Mononuclear cell (primary cell): ENCODE results near the gene SLC25A29. TPM values are rescaled to one million over a fixed set of nuclear protein-coding genes. Genes with fewer than 3 reads are reported as not detected.
"Not testable (repeated sequence)": the region's sequence is repeated elsewhere in the genome, so short reads cannot be mapped to it uniquely, and the experiment has no call there.

Source experiments
- H3K27me3 ChIP-seq: 2 replicates; pipeline ENCODE4 v1.6.0; 2011; ENCODE audit warnings: low read length, control low read depth; ENCODE audit not compliant: insufficient read depth
- H3K4me1 ChIP-seq: 2 replicates; pipeline ENCODE4 v1.5.1; 2011; ENCODE audit warnings: mild to moderate bottlenecking, low read length, control low read depth; ENCODE audit not compliant: insufficient read depth
- H3K4me3 ChIP-seq: 2 replicates; pipeline ENCODE4 v1.5.1; 2011; ENCODE audit warnings: mild to moderate bottlenecking, low read length, moderate library complexity
- H3K9me3 ChIP-seq: 2 replicates; pipeline ENCODE4 v1.5.1; 2011; ENCODE audit warnings: low read depth, mild to moderate bottlenecking, control low read depth, low read length
- total RNA-seq: library from RNA; depleted of rRNA; stranded (reverse); fragments of >200 nt; gene quantifications from one replicate; pipeline ENCODE4 v1.2.3, GENCODE V29; 2012

SLC25A29 gene
- total RNA-seq, 1 donor = 9.2 TPM

DNA sequence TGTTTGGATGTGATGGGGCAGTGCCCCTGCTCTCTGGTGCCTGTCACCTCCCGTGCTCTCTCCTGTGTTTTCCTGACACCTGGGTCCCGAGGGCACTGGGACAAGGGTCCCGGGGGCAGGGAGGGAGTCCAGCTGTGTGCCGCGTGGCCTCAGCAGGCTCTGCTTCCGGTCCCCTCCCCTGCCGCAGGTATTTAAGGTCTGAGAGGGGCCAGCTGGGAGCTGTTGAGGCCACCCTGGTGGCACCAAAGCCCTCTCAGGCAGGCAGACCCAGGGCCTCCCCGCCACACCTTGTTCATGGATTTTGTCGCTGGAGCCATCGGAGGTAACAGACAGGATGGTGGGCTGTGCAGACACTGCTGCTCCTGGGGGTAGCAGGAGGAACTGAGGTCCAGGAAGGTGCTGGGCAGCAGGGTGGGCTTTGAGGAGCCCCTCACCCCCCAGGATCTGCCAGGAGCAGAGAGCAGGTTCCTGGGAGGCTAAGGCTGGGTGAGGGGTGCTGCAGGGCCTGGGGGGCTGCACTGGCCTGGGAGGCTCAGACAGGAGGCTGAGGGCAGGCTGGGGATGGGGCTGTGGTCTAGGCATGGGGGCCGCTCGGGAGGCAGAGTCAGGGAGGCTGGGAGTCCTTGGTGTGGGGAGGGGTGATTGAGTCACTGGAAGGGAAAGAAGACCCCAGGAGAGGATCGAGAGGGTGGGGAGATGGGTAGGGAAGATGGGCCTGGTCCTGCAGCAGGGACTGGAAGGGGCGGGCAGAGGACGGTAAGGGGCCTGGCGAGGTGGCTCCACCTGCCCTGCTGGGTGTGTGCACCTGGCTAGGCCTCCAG lies 17.1 kb upstream of the SLC25A29 start, which contains the start of gene SLC25A47:
Gene SLC25A47 (plus strand): TSS at position 219 of the 821 bp plus-strand sequence. CDS start 76 bp downstream, at position 295.
- H3K4me3 ChIP-seq = no peak within 1 kb of the TSS
- no peaks in the 10 kb centered on the region for H3K9me3 ChIP-seq
- H3K27me3 ChIP-seq = no peaks in the 10 kb centered on the region
- H3K4me1 ChIP-seq = peaks cover 3% of the 10 kb centered on the region

DNA sequence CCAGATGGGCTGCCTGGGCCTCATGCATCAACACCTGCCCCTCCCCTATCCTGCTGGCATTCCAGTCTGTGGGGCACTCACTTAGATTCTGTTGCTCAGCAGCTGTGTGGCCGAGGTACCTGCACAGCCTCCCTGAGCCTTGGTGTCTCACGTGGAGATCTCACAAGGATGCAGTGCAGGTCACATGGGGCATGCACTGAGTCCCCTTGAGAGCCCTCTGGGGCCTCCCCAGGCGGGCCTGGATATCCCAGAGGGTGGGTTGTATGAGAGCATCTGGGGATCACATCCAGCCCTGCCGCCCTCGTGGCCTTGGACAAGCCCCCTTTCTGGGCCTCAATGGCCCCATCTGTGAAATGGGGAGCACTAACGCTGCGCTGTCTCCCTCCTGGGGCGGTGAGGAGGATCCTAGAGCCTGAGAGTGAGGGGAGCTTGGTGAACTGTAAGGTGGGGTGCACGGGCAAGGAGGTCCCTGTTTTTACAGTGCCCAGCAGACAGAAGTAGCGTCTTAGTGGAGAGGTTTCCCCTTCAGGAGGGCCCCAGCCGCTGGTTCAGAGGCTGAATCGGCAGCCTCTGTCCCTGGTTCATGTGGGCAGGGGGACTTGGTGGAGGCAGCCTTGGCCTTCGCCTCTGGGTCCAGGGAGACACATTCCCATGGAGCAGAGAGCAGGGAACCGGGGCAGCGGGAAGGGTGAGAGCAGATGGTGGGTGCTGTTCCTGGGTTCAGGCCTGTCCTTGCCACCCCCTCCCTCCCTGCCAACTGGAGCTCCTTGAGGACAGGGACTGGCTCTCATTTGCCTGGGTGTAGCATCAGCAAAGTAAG lies 16.1 kb upstream of the SLC25A29 start:
- Histone ChIP-seq H3K27me3 (no peaks in the 10 kb centered on the region), H3K4me1 (peaks cover 13% of the 10 kb centered on the region), H3K4me3 (no peak overlapping the region), H3K9me3 (no peaks in the 10 kb centered on the region)

DNA sequence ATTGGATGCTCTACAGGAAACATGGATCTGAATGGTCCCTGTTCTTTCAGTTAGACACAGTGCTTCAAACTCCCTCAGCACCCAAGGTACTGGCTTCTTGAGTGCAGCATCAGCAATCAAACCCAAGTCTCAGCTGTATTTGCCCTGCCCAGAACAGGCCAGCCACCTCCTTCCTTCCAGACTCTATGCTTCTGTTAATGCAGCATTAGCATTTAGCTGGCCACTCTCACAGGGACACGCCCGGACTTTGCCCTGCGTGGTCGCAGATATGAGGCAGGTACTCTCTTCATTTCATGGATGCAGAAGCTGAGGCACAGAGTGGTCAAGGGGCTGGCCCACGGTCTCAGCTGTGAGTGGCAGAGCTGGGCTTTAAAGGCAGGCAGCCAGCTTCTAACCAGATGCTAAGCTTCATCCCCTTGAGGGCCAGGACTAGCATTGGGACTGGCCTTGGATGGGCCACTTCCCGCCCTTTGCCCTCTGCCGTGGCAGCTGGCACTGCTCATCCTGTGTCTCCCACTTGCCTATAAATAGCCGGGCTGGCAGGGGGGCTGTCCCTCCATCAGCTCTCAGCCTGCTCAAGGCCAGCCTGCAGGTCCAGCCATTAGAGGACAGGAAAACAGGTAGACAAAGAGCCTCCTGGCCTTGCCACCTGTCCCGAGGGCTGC lies 15.4 kb upstream of the SLC25A29 start:
- H3K9me3 ChIP-seq = no peaks in the 10 kb centered on the region
- no peak overlapping the region for H3K4me3 ChIP-seq
- H3K4me1 ChIP-seq = peaks cover 13% of the 10 kb centered on the region
- no peaks in the 10 kb centered on the region for H3K27me3 ChIP-seq

DNA sequence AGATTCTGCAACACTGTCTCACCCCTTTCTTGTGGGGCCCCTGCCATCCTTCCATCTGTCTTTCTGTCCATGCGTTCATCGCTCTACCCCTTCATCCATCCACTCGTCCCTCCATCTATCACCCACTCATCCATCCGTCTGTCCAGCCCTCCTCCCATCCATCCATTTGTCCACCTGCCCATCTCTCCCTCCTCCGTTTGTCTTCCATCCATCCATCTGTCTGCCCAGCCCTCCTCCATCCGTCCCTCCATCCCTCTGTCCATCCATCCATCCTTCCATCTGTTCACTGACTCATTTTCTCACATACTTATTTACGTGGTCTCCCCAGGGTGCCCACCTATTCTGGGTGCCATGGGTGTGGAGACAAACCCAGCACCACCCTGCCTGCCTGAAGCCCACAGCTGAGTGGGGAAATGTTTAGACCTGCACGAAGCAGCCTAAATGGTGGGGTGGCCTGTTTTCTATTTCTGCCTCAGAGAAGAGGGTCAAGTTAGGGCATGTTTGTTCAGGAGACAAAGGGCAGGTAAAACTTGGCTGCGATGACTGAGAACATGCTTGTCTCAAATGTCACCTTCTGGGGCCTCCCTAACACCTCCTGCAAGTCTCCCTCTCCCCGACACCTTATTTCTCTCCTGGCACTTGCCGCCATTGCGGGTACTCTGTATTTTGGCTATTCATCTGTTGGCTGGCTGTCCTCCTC lies 14.1 kb upstream of the SLC25A29 start:
- Histone ChIP-seq H3K4me3 (no peak overlapping the region), H3K27me3 (no peaks in the 10 kb centered on the region), H3K9me3 (no peaks in the 10 kb centered on the region), H3K4me1 (peaks cover 13% of the 10 kb centered on the region)

DNA sequence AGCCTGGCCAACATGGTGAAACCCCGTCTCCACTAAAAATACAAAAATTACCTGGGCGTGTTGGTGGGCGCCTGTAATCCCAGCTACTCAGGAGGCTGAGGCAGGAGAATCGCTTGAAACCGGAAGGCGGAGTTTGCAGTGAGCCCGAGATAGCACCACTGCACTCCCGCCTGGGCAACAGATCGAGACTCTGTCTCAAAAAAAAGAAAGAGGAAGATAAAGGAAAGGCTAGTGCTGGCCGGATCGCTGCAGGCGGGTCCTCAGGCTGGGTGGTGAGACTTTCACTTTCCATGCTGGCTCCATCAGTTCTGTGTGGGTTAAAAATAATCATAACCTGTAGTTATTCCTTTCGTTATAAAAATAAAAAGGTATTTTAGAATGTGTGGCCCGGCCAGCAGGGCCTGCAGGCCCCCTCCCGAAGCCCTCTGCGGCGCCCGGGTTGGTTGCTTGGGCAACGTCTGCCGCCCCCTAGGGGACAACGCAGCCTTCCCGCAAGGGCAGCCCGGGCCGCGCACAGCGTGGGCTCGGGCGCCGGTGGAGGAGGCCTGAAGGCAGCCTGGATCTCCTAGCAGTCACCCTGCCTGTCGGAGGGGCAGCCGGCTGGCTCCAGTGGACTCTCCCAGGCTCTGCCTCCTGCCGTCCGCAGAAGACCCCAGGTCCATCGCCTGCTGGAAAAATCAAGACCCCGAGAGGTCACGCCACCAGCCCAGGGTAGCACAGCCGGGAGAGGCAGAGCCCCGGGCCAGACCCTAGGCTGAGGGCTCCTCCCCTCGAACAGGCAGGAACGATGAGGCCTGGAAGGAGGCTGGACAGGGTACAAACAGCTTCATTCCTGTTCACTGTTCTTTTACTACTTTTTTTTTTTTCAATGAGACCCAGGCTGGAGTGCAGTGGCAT lies 11.9 kb upstream of the SLC25A29 start:
- Histone ChIP-seq H3K4me3 (peak overlapping the region; percentile 43), H3K27me3 (no peaks in the 10 kb centered on the region), H3K9me3 (no peaks in the 10 kb centered on the region), H3K4me1 (peaks cover 13% of the 10 kb centered on the region)

DNA sequence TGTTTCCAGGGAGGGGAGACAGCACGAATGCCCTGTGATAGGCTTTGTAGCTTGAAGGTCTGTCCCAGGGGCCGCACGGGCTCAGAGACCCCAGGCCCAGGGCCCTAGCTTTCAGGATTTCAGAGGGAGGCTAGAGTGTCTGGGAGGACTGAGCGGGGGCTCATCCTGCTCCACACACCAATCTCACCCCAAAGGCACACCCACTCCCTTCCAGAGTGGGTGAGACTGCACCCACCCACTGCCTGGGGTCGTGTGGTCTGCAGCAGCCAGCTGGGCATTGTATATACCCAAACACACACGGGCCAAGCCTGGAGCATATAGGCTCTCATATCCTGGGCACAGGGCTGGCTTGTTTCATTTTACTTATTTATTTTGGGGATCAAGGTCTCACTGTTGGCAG lies 11.1 kb upstream of the SLC25A29 start:
- no peak overlapping the region for H3K4me3 ChIP-seq
- peaks cover 20% of the 10 kb centered on the region for H3K4me1 ChIP-seq
- H3K9me3 ChIP-seq = no peaks in the 10 kb centered on the region
- H3K27me3 ChIP-seq = no peaks in the 10 kb centered on the region

DNA sequence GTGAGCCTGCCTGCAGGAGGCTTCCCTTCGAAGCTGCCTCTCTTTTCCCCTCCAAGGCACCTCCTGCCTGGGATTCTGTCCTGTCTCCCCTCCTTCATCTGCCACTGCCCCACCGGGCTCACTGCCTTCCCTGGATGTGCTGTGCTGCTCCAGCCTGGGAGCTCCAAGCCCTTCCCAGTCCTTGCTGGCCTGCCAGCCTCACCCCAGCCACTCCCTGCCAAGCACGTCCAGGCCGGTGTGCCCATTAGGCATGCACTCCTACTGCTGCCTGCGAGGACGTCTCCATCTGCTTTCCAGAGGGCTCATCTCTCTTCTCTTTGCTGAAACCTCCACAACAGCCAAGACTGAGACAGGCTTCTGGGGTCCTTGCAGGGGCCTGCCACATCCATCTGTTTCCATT lies 8.5 kb upstream of the SLC25A29 start:
- Histone ChIP-seq H3K27me3 (no peaks in the 10 kb centered on the region), H3K9me3 (no peaks in the 10 kb centered on the region), H3K4me3 (no peak overlapping the region), H3K4me1 (peaks cover 37% of the 10 kb centered on the region)

DNA sequence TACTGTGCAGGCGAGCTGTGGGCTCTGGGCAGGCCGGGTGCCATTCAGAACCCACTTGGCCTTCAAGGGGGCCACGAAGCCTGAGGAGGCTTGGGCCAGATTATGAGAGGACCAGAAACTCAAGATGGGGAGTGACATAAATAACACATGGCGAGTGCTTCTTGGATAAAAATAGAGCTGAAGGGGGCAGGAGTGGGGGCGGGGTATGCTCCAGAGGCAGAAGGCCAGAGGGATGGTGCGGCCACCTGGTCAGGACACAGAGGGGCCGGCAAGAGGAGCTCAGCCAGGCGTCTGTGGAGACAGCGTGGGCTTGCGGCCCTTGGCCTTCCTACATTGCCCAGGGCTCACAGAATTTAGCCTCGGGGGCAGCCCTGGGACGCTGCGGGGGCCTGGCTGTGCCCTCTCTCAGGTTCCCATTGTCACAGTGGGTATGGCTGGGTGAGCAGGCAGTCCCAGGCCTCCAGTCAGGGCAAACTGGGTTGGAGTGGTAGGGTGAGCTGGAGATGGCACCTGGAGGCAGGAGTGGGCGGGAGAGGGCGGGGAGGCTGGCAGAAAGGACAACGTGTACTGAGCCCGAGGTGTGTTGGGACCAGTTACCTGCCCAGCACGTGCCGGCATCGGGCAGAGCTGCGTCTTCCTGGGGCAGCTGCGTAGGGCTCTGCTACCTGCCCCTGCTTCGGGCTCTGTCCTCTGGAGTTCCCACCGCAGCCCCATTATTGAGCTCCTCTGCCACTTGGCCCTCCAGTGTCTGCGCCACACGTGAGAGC lies 7.4 kb upstream of the SLC25A29 start:
- Histone ChIP-seq H3K4me3 (no peak overlapping the region), H3K9me3 (no peaks in the 10 kb centered on the region), H3K4me1 (peaks cover 37% of the 10 kb centered on the region), H3K27me3 (no peaks in the 10 kb centered on the region)

DNA sequence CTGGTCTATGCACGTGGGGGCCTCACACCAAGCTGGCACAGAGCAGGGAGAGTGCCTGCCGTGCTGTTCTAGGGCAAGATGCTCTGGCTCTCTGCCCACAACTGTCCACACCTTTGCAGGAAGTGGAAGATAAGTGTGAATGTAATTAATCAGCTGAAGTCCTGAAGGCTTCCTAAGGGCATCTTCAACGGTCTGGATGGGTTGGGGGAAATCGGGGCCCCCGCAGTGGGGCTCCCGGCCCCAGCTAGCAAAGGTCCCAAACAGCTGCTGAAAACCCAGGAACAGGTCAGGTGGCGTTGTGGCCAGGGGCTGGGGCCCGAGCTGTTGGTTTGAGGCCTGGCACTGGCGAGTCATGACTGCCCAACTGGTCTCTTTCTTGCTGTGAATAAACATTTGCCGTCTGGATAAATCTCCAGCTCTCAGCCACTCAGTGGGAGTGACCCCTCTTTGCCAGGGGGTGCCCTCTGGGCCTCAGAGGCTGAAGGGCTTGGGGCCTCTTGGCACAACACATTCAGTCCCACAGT lies 6.7 kb upstream of the SLC25A29 start:
- H3K9me3 ChIP-seq = no peaks in the 10 kb centered on the region
- peaks cover 33% of the 10 kb centered on the region for H3K4me1 ChIP-seq
- H3K4me3 ChIP-seq = no peak overlapping the region
- H3K27me3 ChIP-seq = no peaks in the 10 kb centered on the region

DNA sequence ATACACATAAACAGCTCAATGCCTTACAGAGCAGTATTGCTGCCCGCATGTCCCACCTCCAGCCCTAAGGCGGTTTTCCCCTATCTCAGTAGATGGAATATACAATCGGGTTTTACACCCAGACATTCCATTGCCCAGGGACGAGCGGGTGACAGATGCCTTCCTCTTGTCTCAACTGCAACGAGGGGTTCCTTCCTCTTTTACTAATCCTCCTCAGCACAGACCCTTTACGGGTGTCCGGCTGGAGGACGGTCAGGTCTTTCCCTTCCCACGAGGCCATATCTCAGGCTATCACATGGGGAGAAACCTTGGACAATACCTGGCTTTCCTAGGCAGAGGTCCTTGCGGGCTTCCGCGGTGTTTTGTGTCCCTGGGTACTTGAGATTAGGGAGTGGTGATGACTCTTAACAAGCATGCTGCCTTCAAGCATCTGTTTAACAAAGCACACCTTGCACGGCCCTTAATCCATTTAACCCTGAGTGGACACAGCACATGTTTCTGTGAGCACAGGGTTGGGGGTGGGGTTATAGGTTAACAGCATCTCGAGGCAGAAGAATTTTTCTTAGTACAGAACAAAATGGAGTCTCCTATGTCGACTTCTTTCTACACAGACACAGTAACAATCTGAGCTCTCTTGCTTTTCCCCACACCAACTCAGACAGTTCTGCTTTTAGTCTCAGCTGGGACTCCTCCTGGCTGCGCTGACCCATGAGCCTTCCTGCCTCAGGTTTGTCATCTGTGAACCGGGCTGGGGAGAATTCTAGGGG lies 6.0 kb upstream of the SLC25A29 start:
- not testable (repeated sequence) for H3K27me3 ChIP-seq, H3K4me3 ChIP-seq, H3K9me3 ChIP-seq
- H3K4me1 ChIP-seq = peaks cover 33% of the 10 kb centered on the region

DNA sequence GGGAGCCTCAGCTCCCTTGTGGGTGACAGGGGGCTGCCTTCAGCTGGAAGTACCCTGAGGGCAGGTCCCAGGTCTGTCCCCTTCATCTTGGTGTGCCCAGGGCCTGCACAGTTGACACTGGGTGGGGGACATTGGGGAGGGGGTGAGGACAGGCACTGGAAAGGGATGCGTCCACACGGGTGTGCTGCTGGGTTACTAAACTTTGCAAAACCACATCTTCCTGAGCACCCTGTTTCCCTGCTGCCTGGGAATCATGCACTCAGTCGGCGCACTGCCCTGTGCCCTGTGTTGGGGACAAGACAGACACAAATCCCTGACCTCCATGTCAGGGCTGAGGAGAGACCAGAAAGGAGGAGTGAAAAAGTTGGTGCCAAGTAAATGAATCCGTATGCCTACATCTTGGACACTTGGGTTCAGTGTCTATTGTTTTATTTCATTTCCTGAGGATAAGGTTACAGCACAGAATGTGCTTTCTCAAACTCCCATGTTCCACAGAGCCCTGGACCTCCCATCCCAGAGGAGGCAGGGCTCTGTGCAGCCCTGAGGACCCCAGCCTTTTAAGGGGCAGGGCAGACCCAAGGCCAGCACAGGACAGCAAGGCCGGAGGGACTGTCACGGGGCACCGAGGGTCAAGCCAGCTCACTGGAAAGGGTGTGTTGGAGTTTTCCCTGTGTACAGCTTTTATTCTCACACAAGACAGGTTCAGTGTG lies 2.9 kb upstream of the SLC25A29 start:
- Histone ChIP-seq H3K4me1 (peaks cover 52% of the 10 kb centered on the region), H3K9me3 (no peaks in the 10 kb centered on the region), H3K27me3 (no peaks in the 10 kb centered on the region), H3K4me3 (no peak overlapping the region)

DNA sequence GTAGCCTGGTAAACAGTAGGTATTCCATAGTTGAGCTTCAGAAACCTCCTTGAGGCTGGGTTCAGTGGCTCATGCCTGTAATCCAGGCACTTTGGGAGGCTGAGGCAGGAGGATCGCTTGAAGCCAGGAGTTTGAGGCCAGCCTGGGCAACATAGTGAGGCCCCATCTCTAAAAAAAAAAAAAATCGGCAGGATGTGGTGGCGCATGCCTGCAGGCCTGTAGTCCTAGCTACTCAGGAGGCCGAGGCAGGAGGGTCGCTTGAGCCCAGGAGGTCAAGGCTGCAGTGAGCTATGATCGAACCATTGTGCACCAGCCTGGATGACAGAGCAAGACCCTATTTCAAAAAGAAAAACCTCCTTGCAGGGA lies 2.2 kb upstream of the SLC25A29 start:
- H3K4me3 ChIP-seq, H3K27me3 ChIP-seq, H3K9me3 ChIP-seq: not testable (repeated sequence)
- peaks cover 52% of the 10 kb centered on the region for H3K4me1 ChIP-seq
